HCT116 (cell line): Measurements from ENCODE around the gene TBX15.

ENCODE experiments used
- CEBPB ChIP-seq: IDR thresholded peaks from 2 replicates; pipeline ENCODE4 v1.6.1; 2012; ENCODE audit warnings: low read depth
- CTCF ChIP-seq, 3 experiments: fragments of 200-600 bp in 1 of 3; sonication (generic) in 1 of 3; IDR thresholded peaks in 2 of 3; conservative IDR thresholded peaks in 1 of 3; 2 replicates each; pipeline ENCODE4 v1.5.1; 2012 to 2017; ENCODE audit warnings: low read depth in 2 of 3, low read length in 2 of 3, antibody characterized with exemption in 1 of 3, borderline replicate concordance in 1 of 3, control low read depth in 1 of 3, mild to moderate bottlenecking in 1 of 3, mixed read lengths in 1 of 3, mixed run types in 1 of 3, moderate library complexity in 1 of 3; ENCODE audit not compliant: insufficient read depth in 1 of 3
- ELF1 ChIP-seq: IDR thresholded peaks from 2 replicates; pipeline ENCODE4 v1.6.1; 2012; ENCODE audit warnings: low read depth, borderline replicate concordance
- EZH2 ChIP-seq: fragments of 200-600 bp; sonication (generic); IDR thresholded peaks from 2 replicates; pipeline ENCODE4 v1.6.1; 2017; ENCODE audit warnings: antibody characterized with exemption, mixed run types
- EZH2phosphoT487 ChIP-seq: fragments of 200-600 bp; IDR thresholded peaks from 2 replicates; pipeline ENCODE4 v1.6.1; 2018; ENCODE audit warnings: antibody characterized with exemption, borderline replicate concordance
- POLR2A ChIP-seq: IDR thresholded peaks from 2 replicates; pipeline ENCODE4 v1.7.0; 2011; ENCODE audit warnings: borderline replicate concordance; ENCODE audit not compliant: insufficient read depth, insufficient read length; ENCODE audit errors: extremely low read depth
- POLR2AphosphoS5 ChIP-seq: IDR thresholded peaks from 2 replicates; pipeline ENCODE4 v1.6.1; 2011; ENCODE audit warnings: mild to moderate bottlenecking, low read depth, low read length, moderate library complexity
- RAD21 ChIP-seq: IDR thresholded peaks from 2 replicates; pipeline ENCODE4 v1.6.1; 2012; ENCODE audit warnings: low read depth, mild to moderate bottlenecking
- SIN3A ChIP-seq: IDR thresholded peaks from 2 replicates; pipeline ENCODE4 v1.6.1; 2012; ENCODE audit warnings: low read depth
- SP1 ChIP-seq: IDR thresholded peaks from 2 replicates; pipeline ENCODE4 v1.6.1; 2012; ENCODE audit warnings: low read depth
- SRF ChIP-seq: IDR thresholded peaks from 2 replicates; pipeline ENCODE4 v1.6.1; 2012; ENCODE audit warnings: low read depth
- TCF7L2 ChIP-seq: IDR thresholded peaks from 2 replicates; pipeline ENCODE4 v1.7.0; 2011; ENCODE audit warnings: borderline replicate concordance, inconsistent platforms; ENCODE audit not compliant: insufficient read depth, insufficient read length; ENCODE audit errors: extremely low read depth
- TF ChIP-seq, protein P1 (sequence below): IDR thresholded peaks from 2 replicates; pipeline ENCODE4 v1.6.1; 2012

DNA sequence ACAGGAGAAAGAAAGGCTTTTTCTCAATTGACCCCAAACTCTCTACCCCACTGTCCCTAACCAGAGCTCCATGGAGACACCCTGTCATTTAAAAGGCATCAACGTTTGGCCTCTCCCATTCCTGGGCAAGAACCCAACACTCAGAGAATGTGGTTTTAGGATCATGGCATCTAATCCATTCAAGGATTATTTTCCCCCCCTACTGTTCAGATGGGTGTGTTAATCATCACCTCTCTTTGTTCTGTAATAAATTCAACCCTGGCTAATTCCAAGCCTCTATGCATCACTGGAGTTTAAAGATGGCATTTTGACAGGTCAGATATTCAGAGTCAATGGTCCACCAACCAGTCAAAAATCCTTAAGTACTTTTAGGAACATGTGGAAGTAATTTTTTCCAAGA, 42.7 kb downstream of the TBX15 start:
- TF ChIP-seq EZH2phosphoT487 = no peak
- no peak for TF ChIP-seq CTCF (IDR thresholded peaks at IDR 0.05 in 2 of 3, conservative IDR thresholded peaks at IDR 0.05 in 1 of 3; ENCODE audit: borderline replicate concordance in 1 of 3, insufficient read depth in 1 of 3, low read depth in 2 of 3, low read length in 2 of 3)
- no peak for TF ChIP-seq TCF7L2
- TF ChIP-seq POLR2A = no peak
- no peak for TF ChIP-seq SRF
- TF ChIP-seq CEBPB = no peak
- no peak for TF ChIP-seq ELF1
- TF ChIP-seq POLR2AphosphoS5 = no peak
- no peak for TF ChIP-seq SIN3A
- no peak for TF ChIP-seq RAD21
- TF ChIP-seq EZH2 = no peak
- TF ChIP-seq, protein P1, sequence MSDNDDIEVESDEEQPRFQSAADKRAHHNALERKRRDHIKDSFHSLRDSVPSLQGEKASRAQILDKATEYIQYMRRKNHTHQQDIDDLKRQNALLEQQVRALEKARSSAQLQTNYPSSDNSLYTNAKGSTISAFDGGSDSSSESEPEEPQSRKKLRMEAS = no peak
- no peak for TF ChIP-seq SP1
